Neural crest cell (in vitro differentiated cells): ENCODE data around the gene SIPA1L3. TPM values are rescaled to one million over a fixed set of nuclear protein-coding genes. Genes with fewer than 3 reads are reported as not detected.
A peak's percentile ranks its signal among the peaks of the same experiment; 100 is the strongest.

Experiments used
- DNase-seq: peaks from one replicate; pipeline ENCODE4 v3.0.0; 2021; ENCODE audit warnings: low read depth, mixed read lengths, low spot score
- H3K27ac Mint-ChIP-seq: one replicate; pipeline ENCODE4 v1.8.0; 2021; ENCODE audit warnings: mild to moderate bottlenecking, mixed read lengths; ENCODE audit not compliant: unreplicated experiment
- H3K27me3 Mint-ChIP-seq: 2 replicates; pipeline ENCODE4 v1.8.0; 2021; ENCODE audit warnings: low read depth, mild to moderate bottlenecking, mixed read lengths
- H3K36me3 Mint-ChIP-seq: 2 replicates; pipeline ENCODE4 v1.8.0; 2021; ENCODE audit warnings: low read depth, mild to moderate bottlenecking, mixed read lengths
- H3K4me1 Mint-ChIP-seq: 2 replicates; pipeline ENCODE4 v1.8.0; 2021; ENCODE audit warnings: mixed read lengths
- H3K4me3 Mint-ChIP-seq: one replicate; pipeline ENCODE4 v1.8.0; 2021; ENCODE audit warnings: mild to moderate bottlenecking, mixed read lengths
- H3K9me3 Mint-ChIP-seq: 2 replicates; pipeline ENCODE4 v1.8.0; 2021; ENCODE audit warnings: mixed read lengths
- CTCF ChIP-seq: fragments of 200-600 bp; sonication (generic); conservative IDR thresholded peaks from 2 replicates; pipeline ENCODE4 v1.5.0; 2021; ENCODE audit warnings: antibody characterized with exemption, mild to moderate bottlenecking
- total RNA-seq: library from RNA; stranded (reverse); gene quantifications from 2 replicates; pipeline ENCODE4 v1.2.1, GENCODE V29; 2021

The SIPA1L3 gene
- total RNA-seq, 1 donor from 2014 or later: 41.2 TPM

- no peak for DNase-seq
- Mint-ChIP-seq H3K4me1 (peaks cover 33% of the 10 kb centered on the region), H3K9me3 (no peaks in the 10 kb centered on the region), H3K27ac (no peak overlapping the region), H3K36me3 (no peaks in the 10 kb centered on the region), H3K27me3 (peaks cover 44% of the 10 kb centered on the region), H3K4me3 (peak overlapping the region; percentile 38)
- no peak for TF ChIP-seq CTCF
Measured at GRCh38 chr19:38255383-38256014, 348.5 kb downstream of the SIPA1L3 start.

Other genes starting within 250 kb of the SIPA1L3 start
- 18.9 and 21.2 TPM in 2 replicates for gene ZNF607, start 187.4 kb upstream of the SIPA1L3 start, total RNA-seq
- gene ZNF573, start 127.6 kb upstream of the SIPA1L3 start, total RNA-seq: 16.1 and 16.7 TPM in 2 replicates
- not detected in 2 replicates for gene WDR87, start 614 bp upstream of the SIPA1L3 start, total RNA-seq